ENCODE results near the gene CREB5.

GRCh38 chr7:28395831-28396230, 16.5 kb upstream of the CREB5 start:
- no peak for TF ChIP-seq POLR2AphosphoS5 (IDR thresholded peaks at IDR 0.05; ENCODE audit: low read depth, low read length)
- TF ChIP-seq TAF1 (IDR thresholded peaks at IDR 0.05; ENCODE audit: borderline replicate concordance, insufficient read depth, low read length) = no peak
- TF ChIP-seq, protein P1, sequence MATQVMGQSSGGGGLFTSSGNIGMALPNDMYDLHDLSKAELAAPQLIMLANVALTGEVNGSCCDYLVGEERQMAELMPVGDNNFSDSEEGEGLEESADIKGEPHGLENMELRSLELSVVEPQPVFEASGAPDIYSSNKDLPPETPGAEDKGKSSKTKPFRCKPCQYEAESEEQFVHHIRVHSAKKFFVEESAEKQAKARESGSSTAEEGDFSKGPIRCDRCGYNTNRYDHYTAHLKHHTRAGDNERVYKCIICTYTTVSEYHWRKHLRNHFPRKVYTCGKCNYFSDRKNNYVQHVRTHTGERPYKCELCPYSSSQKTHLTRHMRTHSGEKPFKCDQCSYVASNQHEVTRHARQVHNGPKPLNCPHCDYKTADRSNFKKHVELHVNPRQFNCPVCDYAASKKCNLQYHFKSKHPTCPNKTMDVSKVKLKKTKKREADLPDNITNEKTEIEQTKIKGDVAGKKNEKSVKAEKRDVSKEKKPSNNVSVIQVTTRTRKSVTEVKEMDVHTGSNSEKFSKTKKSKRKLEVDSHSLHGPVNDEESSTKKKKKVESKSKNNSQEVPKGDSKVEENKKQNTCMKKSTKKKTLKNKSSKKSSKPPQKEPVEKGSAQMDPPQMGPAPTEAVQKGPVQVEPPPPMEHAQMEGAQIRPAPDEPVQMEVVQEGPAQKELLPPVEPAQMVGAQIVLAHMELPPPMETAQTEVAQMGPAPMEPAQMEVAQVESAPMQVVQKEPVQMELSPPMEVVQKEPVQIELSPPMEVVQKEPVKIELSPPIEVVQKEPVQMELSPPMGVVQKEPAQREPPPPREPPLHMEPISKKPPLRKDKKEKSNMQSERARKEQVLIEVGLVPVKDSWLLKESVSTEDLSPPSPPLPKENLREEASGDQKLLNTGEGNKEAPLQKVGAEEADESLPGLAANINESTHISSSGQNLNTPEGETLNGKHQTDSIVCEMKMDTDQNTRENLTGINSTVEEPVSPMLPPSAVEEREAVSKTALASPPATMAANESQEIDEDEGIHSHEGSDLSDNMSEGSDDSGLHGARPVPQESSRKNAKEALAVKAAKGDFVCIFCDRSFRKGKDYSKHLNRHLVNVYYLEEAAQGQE (IDR thresholded peaks at IDR 0.05; ENCODE audit: insufficient read depth in 1 of 2, low read depth in 2 of 2, low read length in 2 of 2) = no peak
- no peak for TF ChIP-seq SIN3A (IDR thresholded peaks at IDR 0.05; ENCODE audit: borderline replicate concordance, insufficient read depth, low read length)
